Measurements from ENCODE around the gene TPGS2. TPM values are rescaled to one million over a fixed set of nuclear protein-coding genes. Genes with fewer than 3 reads are reported as not detected.

TPGS2 gene
- total RNA-seq, 2 experiments from 2014 or later: 77.0 to 83.1 TPM

DNA sequence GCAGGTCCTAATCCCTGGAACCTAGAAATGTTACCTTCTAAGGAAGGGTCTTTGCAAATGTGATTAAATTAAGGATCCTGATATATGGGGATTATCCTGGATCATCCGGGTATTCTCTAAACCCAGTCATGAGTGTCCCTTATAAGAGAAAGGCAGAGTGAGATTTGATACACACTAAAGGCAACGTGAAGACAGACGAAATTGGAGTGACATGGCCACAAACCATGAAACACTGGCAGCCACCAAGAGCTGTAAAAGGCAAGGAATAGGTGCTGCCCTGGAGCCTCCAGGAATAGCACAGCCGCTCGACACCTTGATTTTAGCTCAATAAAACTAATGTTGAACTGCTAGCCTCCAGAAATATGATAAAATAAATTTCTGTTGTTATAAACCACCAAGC, 45.0 kb downstream of the TPGS2 start:
- no peak for ATAC-seq
- TF ChIP-seq, protein P1, sequence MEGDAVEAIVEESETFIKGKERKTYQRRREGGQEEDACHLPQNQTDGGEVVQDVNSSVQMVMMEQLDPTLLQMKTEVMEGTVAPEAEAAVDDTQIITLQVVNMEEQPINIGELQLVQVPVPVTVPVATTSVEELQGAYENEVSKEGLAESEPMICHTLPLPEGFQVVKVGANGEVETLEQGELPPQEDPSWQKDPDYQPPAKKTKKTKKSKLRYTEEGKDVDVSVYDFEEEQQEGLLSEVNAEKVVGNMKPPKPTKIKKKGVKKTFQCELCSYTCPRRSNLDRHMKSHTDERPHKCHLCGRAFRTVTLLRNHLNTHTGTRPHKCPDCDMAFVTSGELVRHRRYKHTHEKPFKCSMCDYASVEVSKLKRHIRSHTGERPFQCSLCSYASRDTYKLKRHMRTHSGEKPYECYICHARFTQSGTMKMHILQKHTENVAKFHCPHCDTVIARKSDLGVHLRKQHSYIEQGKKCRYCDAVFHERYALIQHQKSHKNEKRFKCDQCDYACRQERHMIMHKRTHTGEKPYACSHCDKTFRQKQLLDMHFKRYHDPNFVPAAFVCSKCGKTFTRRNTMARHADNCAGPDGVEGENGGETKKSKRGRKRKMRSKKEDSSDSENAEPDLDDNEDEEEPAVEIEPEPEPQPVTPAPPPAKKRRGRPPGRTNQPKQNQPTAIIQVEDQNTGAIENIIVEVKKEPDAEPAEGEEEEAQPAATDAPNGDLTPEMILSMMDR (IDR thresholded peaks at IDR 0.05): no peak
- CTCF ChIA-PET: no interaction called here
- no peak for DNase-seq
- Mint-ChIP-seq H3K27me3 (no peaks in the 10 kb centered on the region), H3K27ac (no peak overlapping the region), H3K4me1 (ENCODE audit: low read depth) (no peaks in the 10 kb centered on the region), H3K4me3 (no peak overlapping the region), H3K36me3 (ENCODE audit: low read depth) (peaks cover 11% of the 10 kb centered on the region), H3K9me3 (no peaks in the 10 kb centered on the region)
- POLR2A ChIA-PET: no interaction called here
- intact Hi-C loops (cut with micrococcal nuclease): no loop called here

DNA sequence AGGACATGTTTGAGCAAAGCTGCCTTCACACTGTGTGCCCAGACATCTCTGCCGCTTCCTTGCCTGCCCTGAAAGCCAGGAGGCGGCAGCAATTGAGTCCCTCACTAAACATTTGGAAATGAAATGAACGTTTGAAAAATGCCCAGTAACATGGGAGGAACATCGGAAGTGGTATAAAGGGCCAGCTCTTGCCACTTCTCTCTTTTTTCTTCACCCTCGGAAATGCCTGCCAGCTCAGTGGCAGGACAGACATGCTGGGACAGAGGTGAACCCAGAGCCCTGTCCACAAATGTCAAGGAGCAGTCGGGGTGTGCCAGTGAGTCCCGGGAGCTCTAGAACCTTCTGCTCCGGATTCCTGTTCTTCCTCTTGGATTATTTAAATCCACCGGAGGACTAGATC, 46.1 kb downstream of the TPGS2 start:
- Mint-ChIP-seq H3K4me1 (ENCODE audit: low read depth) (no peaks in the 10 kb centered on the region), H3K27me3 (no peaks in the 10 kb centered on the region), H3K4me3 (no peak overlapping the region), H3K27ac (no peak overlapping the region), H3K36me3 (ENCODE audit: low read depth) (peaks cover 9% of the 10 kb centered on the region), H3K9me3 (no peaks in the 10 kb centered on the region)
- ATAC-seq (no peak), DNase-seq (no peak)
- CTCF ChIA-PET: interaction anchor here (0.7 kb wide), 1 partner anchor 28 kb away, joined by 3 read pairs; no protein-coding TSS in a partner anchor
- TF ChIP-seq, protein P1 (IDR thresholded peaks at IDR 0.05): no peak
- POLR2A ChIA-PET: interaction anchor here (1.1 kb wide), 1 partner anchor 46 kb away, joined by 4 read pairs; the partner anchor contains the start of genes KIAA1328 and TPGS2
- intact Hi-C loops (cut with micrococcal nuclease): no loop called here

DNA sequence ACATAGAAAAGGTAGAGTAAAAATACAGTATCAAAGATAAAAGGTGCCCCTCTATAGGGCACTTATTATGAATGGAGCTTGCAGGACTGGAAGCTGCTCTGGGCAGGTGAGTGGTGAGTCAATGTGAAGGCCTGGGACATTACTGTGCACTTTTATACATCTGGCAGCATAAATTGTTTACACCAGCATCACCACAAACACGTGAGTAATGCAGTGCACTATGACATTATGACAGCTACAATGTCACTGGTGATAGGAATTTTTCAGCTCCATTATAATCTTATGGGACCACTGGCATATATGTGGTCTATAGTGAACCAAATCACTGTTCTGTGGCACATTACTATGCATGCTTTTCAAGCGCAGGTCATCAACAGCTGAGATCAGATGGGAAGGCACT, 48.1 kb downstream of the TPGS2 start:
- TF ChIP-seq, protein P1 (IDR thresholded peaks at IDR 0.05): no peak
- Mint-ChIP-seq H3K27ac (no peak overlapping the region), H3K4me1 (ENCODE audit: low read depth) (no peaks in the 10 kb centered on the region), H3K9me3 (no peaks in the 10 kb centered on the region), H3K36me3 (ENCODE audit: low read depth) (peaks cover 5% of the 10 kb centered on the region), H3K27me3 (no peaks in the 10 kb centered on the region), H3K4me3 (no peak overlapping the region)
- CTCF ChIA-PET: no interaction called here
- ATAC-seq: no peak
- POLR2A ChIA-PET: no interaction called here
- intact Hi-C loops (cut with micrococcal nuclease): no loop called here
- no peak for DNase-seq

DNA sequence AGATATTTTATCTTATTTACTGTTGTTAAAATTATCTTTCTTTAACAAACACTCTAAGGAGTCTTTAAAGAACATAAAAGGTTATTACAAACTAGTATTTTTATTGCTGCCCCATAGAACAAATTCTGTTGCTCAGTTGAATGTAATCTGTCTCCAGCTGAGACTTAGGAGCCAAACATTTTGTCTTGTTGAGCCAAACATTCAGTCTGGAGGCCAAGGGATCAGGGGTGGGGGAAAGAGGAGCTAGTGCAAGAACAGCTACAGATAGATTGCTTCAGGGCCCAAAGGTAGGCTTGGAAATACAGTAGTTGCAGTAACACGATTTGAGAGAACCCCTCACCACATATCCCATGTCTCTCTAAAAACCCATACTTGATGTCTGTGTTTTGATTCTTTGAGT, 51.2 kb downstream of the TPGS2 start:
- Mint-ChIP-seq H3K9me3 (no peaks in the 10 kb centered on the region), H3K27me3 (no peaks in the 10 kb centered on the region), H3K27ac (no peak overlapping the region), H3K36me3 (ENCODE audit: low read depth) (peaks cover 3% of the 10 kb centered on the region), H3K4me1 (ENCODE audit: low read depth) (no peaks in the 10 kb centered on the region), H3K4me3 (no peak overlapping the region)
- TF ChIP-seq, protein P1 (IDR thresholded peaks at IDR 0.05): no peak
- CTCF ChIA-PET: interaction anchor here (1.5 kb wide), 1 partner anchor 90 kb away, joined by 4 read pairs; no protein-coding TSS in a partner anchor
- no peak for DNase-seq
- POLR2A ChIA-PET: no interaction called here
- intact Hi-C loops (cut with micrococcal nuclease): no loop called here
- no peak for ATAC-seq

DNA sequence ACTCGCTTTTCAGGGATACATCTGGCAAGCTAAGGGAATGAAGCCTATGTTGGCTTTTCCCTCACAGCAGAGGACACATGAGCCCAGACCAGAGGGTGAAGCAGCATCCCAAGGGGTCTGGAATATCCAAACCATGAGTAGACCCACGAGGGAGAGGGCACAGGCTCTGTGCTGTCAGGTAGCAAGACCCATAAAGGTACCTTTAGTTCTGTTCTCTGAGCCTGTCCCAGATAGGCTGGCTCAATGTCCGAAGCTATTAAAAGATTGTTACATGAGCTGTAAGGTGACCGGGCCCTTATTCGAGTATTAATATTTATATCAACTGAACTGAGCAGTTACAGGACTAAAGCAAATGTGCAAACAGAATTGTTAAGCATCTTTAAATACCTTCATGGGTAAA, 52.2 kb downstream of the TPGS2 start:
- TF ChIP-seq, protein P1 (IDR thresholded peaks at IDR 0.05): no peak
- ChIA-PET POLR2A (no interaction called here), CTCF (interaction anchor here (1.5 kb wide), 1 partner anchor 89 kb away, joined by 4 read pairs; no protein-coding TSS in a partner anchor)
- intact Hi-C loops (cut with micrococcal nuclease): no loop called here
- H3K27me3 Mint-ChIP-seq: no peaks in the 10 kb centered on the region
- no peaks in the 10 kb centered on the region for H3K9me3 Mint-ChIP-seq
- H3K4me1 Mint-ChIP-seq (ENCODE audit: low read depth): no peaks in the 10 kb centered on the region
- ATAC-seq: no peak
- no peak for DNase-seq
- H3K36me3 Mint-ChIP-seq (ENCODE audit: low read depth): peaks cover 3% of the 10 kb centered on the region
- no peak overlapping the region for H3K27ac Mint-ChIP-seq
- no peak overlapping the region for H3K4me3 Mint-ChIP-seq

Measured in activated CD8-positive, alpha-beta T cell treated with anti-CD3 and anti-CD28 coated beads for 36 hours (primary cell).